ENCODE measurements around the gene TMOD2. TPM values are rescaled to one million over a fixed set of nuclear protein-coding genes. Genes with fewer than 3 reads are reported as not detected.

TMOD2 gene
- polyA plus RNA-seq (2012; ENCODE audit: low read depth, missing spikeins), result 1.5 TPM

- FAIRE-seq (peak; percentile 93), DNase-seq (ENCODE audit: insufficient read length, low spot score) (peak; percentile 64)
- no peak for TF ChIP-seq TAF1 (IDR thresholded peaks at IDR 0.05; ENCODE audit: low read depth, low read length)
- TF ChIP-seq POLR2AphosphoS5 (IDR thresholded peaks at IDR 0.05; ENCODE audit: low read depth, low read length), result no peak
- TF ChIP-seq PAX5 (IDR thresholded peaks at IDR 0.05; ENCODE audit: insufficient read depth, low read length, severe bottlenecking), result no peak
- no peak for TF ChIP-seq POLR2A (IDR thresholded peaks at IDR 0.05; ENCODE audit: low read depth, low read length)
- no peak for TF ChIP-seq SPI1 (IDR thresholded peaks at IDR 0.05; ENCODE audit: low read depth, low read length)
- TF ChIP-seq POU2F2 (IDR thresholded peaks at IDR 0.05; ENCODE audit: low read depth, low read length), result no peak
Observed at GRCh38 chr15:51750792-51751696, at the start of gene TMOD2. Gene TMOD2, plus strand, starts transcription at chr15:51751597. Its CDS starts 14,845 bp downstream, at chr15:51766442.

- TF ChIP-seq POU2F2 (IDR thresholded peaks at IDR 0.05; ENCODE audit: low read depth, low read length) (no peak), POLR2A (IDR thresholded peaks at IDR 0.05; ENCODE audit: low read depth, low read length) (no peak), TAF1 (IDR thresholded peaks at IDR 0.05; ENCODE audit: low read depth, low read length) (no peak), POLR2AphosphoS5 (IDR thresholded peaks at IDR 0.05; ENCODE audit: low read depth, low read length) (no peak), PAX5 (IDR thresholded peaks at IDR 0.05; ENCODE audit: insufficient read depth, low read length, severe bottlenecking) (no peak), SPI1 (IDR thresholded peaks at IDR 0.05; ENCODE audit: low read depth, low read length) (no peak)
- FAIRE-seq, result no peak
Observed at GRCh38 chr15:51702710-51703109, 48.7 kb upstream of the TMOD2 start.

GRCh38 chr15:51706291-51706690 lies 45.1 kb upstream of the TMOD2 start:
- no peak for FAIRE-seq
- no peak for DNase-seq (ENCODE audit: insufficient read length, low spot score)
- TF ChIP-seq POLR2A (IDR thresholded peaks at IDR 0.05; ENCODE audit: low read depth, low read length), result no peak
- no peak for TF ChIP-seq PAX5 (IDR thresholded peaks at IDR 0.05; ENCODE audit: insufficient read depth, low read length, severe bottlenecking)
- no peak for TF ChIP-seq POLR2AphosphoS5 (IDR thresholded peaks at IDR 0.05; ENCODE audit: low read depth, low read length)
- TF ChIP-seq SPI1 (IDR thresholded peaks at IDR 0.05; ENCODE audit: low read depth, low read length), result no peak
- TF ChIP-seq TAF1 (IDR thresholded peaks at IDR 0.05; ENCODE audit: low read depth, low read length), result no peak
- no peak for TF ChIP-seq POU2F2 (IDR thresholded peaks at IDR 0.05; ENCODE audit: low read depth, low read length)

More at GRCh38 chr15:51702710-51703109, 48.7 kb upstream of the TMOD2 start:
- DNase-seq (ENCODE audit: insufficient read length, low spot score), result no peak

GRCh38 chr15:51706926-51707608 lies 44.3 kb upstream of the TMOD2 start:
- no peak for TF ChIP-seq SPI1 (IDR thresholded peaks at IDR 0.05; ENCODE audit: low read depth, low read length)
- no peak for TF ChIP-seq PAX5 (IDR thresholded peaks at IDR 0.05; ENCODE audit: insufficient read depth, low read length, severe bottlenecking)
- TF ChIP-seq TAF1 (IDR thresholded peaks at IDR 0.05; ENCODE audit: low read depth, low read length), result no peak
- no peak for TF ChIP-seq POU2F2 (IDR thresholded peaks at IDR 0.05; ENCODE audit: low read depth, low read length)
- no peak for TF ChIP-seq POLR2AphosphoS5 (IDR thresholded peaks at IDR 0.05; ENCODE audit: low read depth, low read length)
- no peak for TF ChIP-seq POLR2A (IDR thresholded peaks at IDR 0.05; ENCODE audit: low read depth, low read length)
- DNase-seq (ENCODE audit: insufficient read length, low spot score), result no peak
- no peak for FAIRE-seq

- no peak for FAIRE-seq
- no peak for DNase-seq (ENCODE audit: insufficient read length, low spot score)
- TF ChIP-seq TAF1 (IDR thresholded peaks at IDR 0.05; ENCODE audit: low read depth, low read length), result no peak
- TF ChIP-seq POLR2AphosphoS5 (IDR thresholded peaks at IDR 0.05; ENCODE audit: low read depth, low read length), result no peak
- no peak for TF ChIP-seq SPI1 (IDR thresholded peaks at IDR 0.05; ENCODE audit: low read depth, low read length)
- TF ChIP-seq POU2F2 (IDR thresholded peaks at IDR 0.05; ENCODE audit: low read depth, low read length), result no peak
- TF ChIP-seq PAX5 (IDR thresholded peaks at IDR 0.05; ENCODE audit: insufficient read depth, low read length, severe bottlenecking), result no peak
- no peak for TF ChIP-seq POLR2A (IDR thresholded peaks at IDR 0.05; ENCODE audit: low read depth, low read length)
Observed at GRCh38 chr15:51708013-51708412, 43.4 kb upstream of the TMOD2 start.

- DNase-seq (ENCODE audit: insufficient read length, low spot score), result no peak
- TF ChIP-seq POLR2A (IDR thresholded peaks at IDR 0.05; ENCODE audit: low read depth, low read length) (no peak), POLR2AphosphoS5 (IDR thresholded peaks at IDR 0.05; ENCODE audit: low read depth, low read length) (no peak), POU2F2 (IDR thresholded peaks at IDR 0.05; ENCODE audit: low read depth, low read length) (no peak), PAX5 (IDR thresholded peaks at IDR 0.05; ENCODE audit: insufficient read depth, low read length, severe bottlenecking) (no peak), TAF1 (IDR thresholded peaks at IDR 0.05; ENCODE audit: low read depth, low read length) (no peak), SPI1 (IDR thresholded peaks at IDR 0.05; ENCODE audit: low read depth, low read length) (no peak)
- FAIRE-seq, result no peak
Observed at GRCh38 chr15:51709031-51709430, 42.4 kb upstream of the TMOD2 start.

- FAIRE-seq, result no peak
- no peak for DNase-seq (ENCODE audit: insufficient read length, low spot score)
- TF ChIP-seq POU2F2 (IDR thresholded peaks at IDR 0.05; ENCODE audit: low read depth, low read length) (no peak), SPI1 (IDR thresholded peaks at IDR 0.05; ENCODE audit: low read depth, low read length) (no peak), POLR2AphosphoS5 (IDR thresholded peaks at IDR 0.05; ENCODE audit: low read depth, low read length) (no peak)
Observed at GRCh38 chr15:51714162-51714561, 37.2 kb upstream of the TMOD2 start.

- FAIRE-seq (no peak), DNase-seq (ENCODE audit: insufficient read length, low spot score) (no peak)
- TF ChIP-seq POU2F2 (IDR thresholded peaks at IDR 0.05; ENCODE audit: low read depth, low read length) (no peak), POLR2A (IDR thresholded peaks at IDR 0.05; ENCODE audit: low read depth, low read length) (no peak), PAX5 (IDR thresholded peaks at IDR 0.05; ENCODE audit: insufficient read depth, low read length, severe bottlenecking) (no peak), SPI1 (IDR thresholded peaks at IDR 0.05; ENCODE audit: low read depth, low read length) (no peak), TAF1 (IDR thresholded peaks at IDR 0.05; ENCODE audit: low read depth, low read length) (no peak), POLR2AphosphoS5 (IDR thresholded peaks at IDR 0.05; ENCODE audit: low read depth, low read length) (no peak)
Observed at GRCh38 chr15:51714911-51715310, 36.5 kb upstream of the TMOD2 start.

- DNase-seq (ENCODE audit: insufficient read length, low spot score) (no peak), FAIRE-seq (no peak)
- TF ChIP-seq TAF1 (IDR thresholded peaks at IDR 0.05; ENCODE audit: low read depth, low read length), result no peak
- no peak for TF ChIP-seq PAX5 (IDR thresholded peaks at IDR 0.05; ENCODE audit: insufficient read depth, low read length, severe bottlenecking)
- no peak for TF ChIP-seq POLR2A (IDR thresholded peaks at IDR 0.05; ENCODE audit: low read depth, low read length)
- no peak for TF ChIP-seq SPI1 (IDR thresholded peaks at IDR 0.05; ENCODE audit: low read depth, low read length)
Observed at GRCh38 chr15:51718219-51718618, 33.2 kb upstream of the TMOD2 start.

Data from GM12891 (cell line).